CD4-positive, alpha-beta memory T cell (primary cell): ENCODE measurements around the gene SLC2A11. TPM values are rescaled to one million over a fixed set of nuclear protein-coding genes. Genes with fewer than 3 reads are reported as not detected.

Experiments
- CTCF ChIA-PET: fragments of 350-600 bp; sonication (Branson Sonifier 250); formaldehyde crosslinking; loops from one replicate; lab custom pipeline; 2021; ENCODE audit warnings: inconsistent platforms; ENCODE audit not compliant: partially characterized antibody; lab: Charles Lee
- POLR2A ChIA-PET: fragments of 350-600 bp; sonication (Branson Sonifier 250); formaldehyde crosslinking; loops from one replicate; lab custom pipeline; 2021; ENCODE audit not compliant: partially characterized antibody; lab: Charles Lee
- DNase-seq, 5 donors: peaks; one replicate each; pipeline versions ENCODE4 v3.0.0 to v3.0.0-alpha.2; 2020 to 2022; ENCODE audit warnings: mixed read lengths in 1 of 5
- H3K27ac ChIP-seq: one replicate; pipeline ENCODE4 v1.7.0; 2013; ENCODE audit warnings: low read depth, low read length
- H3K27me3 ChIP-seq: 2 replicates; pipeline ENCODE4 v1.7.0; 2013; ENCODE audit warnings: mild to moderate bottlenecking, low read length, moderate library complexity; ENCODE audit not compliant: insufficient read depth
- H3K36me3 ChIP-seq: 2 replicates; pipeline ENCODE4 v1.7.0; 2013; ENCODE audit warnings: mild to moderate bottlenecking, low read length, moderate library complexity; ENCODE audit not compliant: insufficient read depth
- H3K4me1 ChIP-seq: 2 replicates; pipeline ENCODE4 v1.7.0; 2013; ENCODE audit warnings: mild to moderate bottlenecking, low read length, moderate library complexity; ENCODE audit not compliant: insufficient read depth
- H3K4me3 ChIP-seq, 2 donors: one replicate each; pipeline ENCODE4 v1.7.0; 2013; ENCODE audit warnings: low read length in 2 of 2, mild to moderate bottlenecking in 1 of 2
- H3K9me3 ChIP-seq, 2 donors: one replicate each; pipeline ENCODE4 v1.7.0; 2013; ENCODE audit warnings: low read length in 2 of 2, control low read depth in 1 of 2; ENCODE audit not compliant: control insufficient read depth in 1 of 2
- H3K27ac Mint-ChIP-seq, 7 donors: one replicate each; pipeline ENCODE4 v1.8.0; 2020 to 2021; ENCODE audit warnings: mixed read lengths in 7 of 7, mild to moderate bottlenecking in 6 of 7, inconsistent platforms in 3 of 7, moderate library complexity in 3 of 7
- H3K27me3 Mint-ChIP-seq, 2 donors: one replicate each; pipeline ENCODE4 v1.8.0; 2020 to 2021; ENCODE audit warnings: mixed read lengths in 2 of 2
- H3K36me3 Mint-ChIP-seq, 2 donors: one replicate each; pipeline ENCODE4 v1.8.0; 2020 to 2021; ENCODE audit warnings: mixed read lengths in 2 of 2, inconsistent platforms in 1 of 2, mild to moderate bottlenecking in 1 of 2
- H3K4me1 Mint-ChIP-seq, 4 donors: one replicate each; pipeline ENCODE4 v1.8.0; 2020 to 2021; ENCODE audit warnings: mixed read lengths in 4 of 4, mild to moderate bottlenecking in 1 of 4
- H3K4me3 Mint-ChIP-seq, 8 donors: one replicate each; pipeline ENCODE4 v1.8.0; 2020 to 2021; ENCODE audit warnings: mixed read lengths in 8 of 8, mild to moderate bottlenecking in 7 of 8, moderate library complexity in 6 of 8, inconsistent platforms in 3 of 8
- H3K9me3 Mint-ChIP-seq, 8 donors: one replicate each; pipeline ENCODE4 v1.8.0; 2020 to 2021; ENCODE audit warnings: mixed read lengths in 8 of 8, mild to moderate bottlenecking in 5 of 8, inconsistent platforms in 3 of 8, moderate library complexity in 1 of 8
- intact Hi-C: fragments of 100-400 bp; cut with micrococcal nuclease; formaldehyde crosslinking; loops from one replicate; pipeline ENCODE4 v1.15.1; 2023
- polyA plus RNA-seq, 2 donors: library from polyadenylated mRNA; unstranded; fragments of 300-500 nt; fragmentation: Illumina TruSeq; gene quantifications; one replicate each; pipeline ENCODE4 v1.2.3, GENCODE V29; 2021
- total RNA-seq, 2 experiments: library from RNA; stranded (reverse); gene quantifications; one replicate each; pipeline ENCODE4 v1.2.3, GENCODE V29; 2021

The SLC2A11 gene
- total RNA-seq (10 to 100 TPM; 24.5 to 27.2 TPM), polyA plus RNA-seq (1 to 10 TPM; 3.9 to 5.0 TPM)

- peak within 1 kb of the TSS; percentile 86 to 98 for H3K4me3 ChIP-seq
- no peaks in the 10 kb centered on the region for H3K36me3 ChIP-seq
- POLR2A ChIA-PET: interaction anchor here (0.7 to 3.4 kb wide), 23 partner anchors 8 to 698 kb away, joined by 3 to 73 read pairs (median 5); partner anchors contain the start of genes CABIN1, DERL3, GUCD1 and MIF
- peak within 1 kb of the TSS; percentile 84 to 94 (median 89) for H3K27ac Mint-ChIP-seq
- no peaks in the 10 kb centered on the region for H3K9me3 ChIP-seq
- H3K4me1 ChIP-seq: peaks cover 19% of the 10 kb centered on the region
- intact Hi-C loops: loop anchor here (5.0 to 10.0 kb wide), 2 partner anchors 34 to 97 kb away; partner anchors contain the start of gene MIF
- H3K4me3 Mint-ChIP-seq: peak within 1 kb of the TSS; percentile 92 to 98 (median 95)
- H3K4me1 Mint-ChIP-seq: peaks cover 14 to 24% (median 19%) of the 10 kb centered on the region in 4 donors
- no peaks in the 10 kb centered on the region for H3K27me3 Mint-ChIP-seq
- DNase-seq: peak; percentile 90 to 95 (median 92)
- peak within 1 kb of the TSS; percentile 76 for H3K27ac ChIP-seq
- CTCF ChIA-PET: interaction anchor here (0.7 to 3.5 kb wide), 10 partner anchors 8 to 230 kb away, joined by 3 to 32 read pairs (median 8); partner anchors contain the start of genes CHCHD10, MIF and ZNF70
- no peaks in the 10 kb centered on the region for H3K9me3 Mint-ChIP-seq
- peaks cover 4 to 6% of the 10 kb centered on the region in 2 donors for H3K36me3 Mint-ChIP-seq
- no peaks in the 10 kb centered on the region for H3K27me3 ChIP-seq
Observed at GRCh38 chr22:23857606-23858483, at the start of gene SLC2A11. Gene SLC2A11 (plus strand): TSS chr22:23857875. CDS start chr22:23858000, 125 bp downstream.

- no peak overlapping the region for H3K4me3 Mint-ChIP-seq
- peaks cover 37 to 40% of the 10 kb centered on the region in 2 donors for H3K36me3 Mint-ChIP-seq
- Histone ChIP-seq H3K4me1 (no peaks in the 10 kb centered on the region), H3K27me3 (no peaks in the 10 kb centered on the region), H3K9me3 (no peaks in the 10 kb centered on the region), H3K36me3 (peaks cover 12% of the 10 kb centered on the region), H3K27ac (no peak overlapping the region), H3K4me3 (no peak overlapping the region)
- H3K4me1 Mint-ChIP-seq: peaks cover 0 to 2% (median 0%) of the 10 kb centered on the region in 4 donors
- intact Hi-C loops: no loop called here
- H3K27ac Mint-ChIP-seq: no peak overlapping the region
- DNase-seq: no peak
- no peaks in the 10 kb centered on the region for H3K27me3 Mint-ChIP-seq
- ChIA-PET CTCF (no interaction called here), POLR2A (no interaction called here)
- no peaks in the 10 kb centered on the region for H3K9me3 Mint-ChIP-seq
Observed at GRCh38 chr22:23812378-23812777, 45.3 kb upstream of the SLC2A11 start.

- POLR2A ChIA-PET: no interaction called here
- H3K27me3 Mint-ChIP-seq: no peaks in the 10 kb centered on the region
- H3K9me3 ChIP-seq: no peaks in the 10 kb centered on the region
- H3K4me3 ChIP-seq: no peak overlapping the region
- peaks cover 22% of the 10 kb centered on the region for H3K36me3 ChIP-seq
- no peaks in the 10 kb centered on the region for H3K4me1 ChIP-seq
- no peak for DNase-seq
- H3K4me1 Mint-ChIP-seq: peaks cover 0 to 3% (median 0%) of the 10 kb centered on the region in 4 donors
- no peaks in the 10 kb centered on the region for H3K27me3 ChIP-seq
- peaks cover 40 to 58% of the 10 kb centered on the region in 2 donors for H3K36me3 Mint-ChIP-seq
- CTCF ChIA-PET: no interaction called here
- no peak overlapping the region for H3K27ac Mint-ChIP-seq
- H3K4me3 Mint-ChIP-seq: no peak overlapping the region
- H3K9me3 Mint-ChIP-seq: no peaks in the 10 kb centered on the region
- H3K27ac ChIP-seq: no peak overlapping the region
- intact Hi-C loops: no loop called here
Observed at GRCh38 chr22:23815541-23816155, 42.0 kb upstream of the SLC2A11 start.

- no peaks in the 10 kb centered on the region for H3K9me3 ChIP-seq
- Mint-ChIP-seq H3K27me3 (no peaks in the 10 kb centered on the region), H3K9me3 (no peaks in the 10 kb centered on the region), H3K36me3 (peaks cover 41 to 63% of the 10 kb centered on the region in 2 donors), H3K27ac (no peak overlapping the region), H3K4me1 (peaks cover 0 to 3% (median 0%) of the 10 kb centered on the region in 4 donors), H3K4me3 (no peak overlapping the region)
- no peaks in the 10 kb centered on the region for H3K4me1 ChIP-seq
- H3K4me3 ChIP-seq: no peak overlapping the region
- no peak for DNase-seq
- intact Hi-C loops: no loop called here
- no peak overlapping the region for H3K27ac ChIP-seq
- H3K36me3 ChIP-seq: peaks cover 29% of the 10 kb centered on the region
- CTCF ChIA-PET: no interaction called here
- H3K27me3 ChIP-seq: no peaks in the 10 kb centered on the region
- POLR2A ChIA-PET: no interaction called here
Observed at GRCh38 chr22:23816156-23816976, 41.3 kb upstream of the SLC2A11 start.

GRCh38 chr22:23817146-23817545 is 40.5 kb upstream of the SLC2A11 start:
- Histone ChIP-seq H3K27ac (no peak overlapping the region), H3K4me1 (no peaks in the 10 kb centered on the region), H3K36me3 (peaks cover 35% of the 10 kb centered on the region), H3K9me3 (no peaks in the 10 kb centered on the region), H3K27me3 (no peaks in the 10 kb centered on the region), H3K4me3 (no peak overlapping the region)
- CTCF ChIA-PET: no interaction called here
- no peaks in the 10 kb centered on the region for H3K27me3 Mint-ChIP-seq
- H3K9me3 Mint-ChIP-seq: no peaks in the 10 kb centered on the region
- DNase-seq: no peak
- POLR2A ChIA-PET: no interaction called here
- H3K36me3 Mint-ChIP-seq: peaks cover 37 to 65% of the 10 kb centered on the region in 2 donors
- H3K4me3 Mint-ChIP-seq: no peak overlapping the region
- intact Hi-C loops: no loop called here
- H3K4me1 Mint-ChIP-seq: peaks cover 0 to 2% (median 0%) of the 10 kb centered on the region in 4 donors
- peak overlapping the region in 1 of 7 donors; percentile 48 for H3K27ac Mint-ChIP-seq

GRCh38 chr22:23818541-23818940 is 39.1 kb upstream of the SLC2A11 start:
- Mint-ChIP-seq H3K27ac (no peak overlapping the region), H3K4me1 (peaks cover 0 to 2% (median 0%) of the 10 kb centered on the region in 4 donors), H3K27me3 (no peaks in the 10 kb centered on the region), H3K4me3 (no peak overlapping the region), H3K36me3 (peaks cover 44 to 68% of the 10 kb centered on the region in 2 donors), H3K9me3 (no peaks in the 10 kb centered on the region)
- Histone ChIP-seq H3K9me3 (no peaks in the 10 kb centered on the region), H3K27me3 (no peaks in the 10 kb centered on the region), H3K36me3 (peaks cover 47% of the 10 kb centered on the region), H3K4me1 (no peaks in the 10 kb centered on the region), H3K27ac (no peak overlapping the region), H3K4me3 (no peak overlapping the region)
- intact Hi-C loops: no loop called here
- ChIA-PET POLR2A (no interaction called here), CTCF (no interaction called here)
- DNase-seq: no peak
